ENCODE data around the gene PRPF19.

PRPF19 gene

GRCh38 chr11:60906132-60906972 lies at the start of gene PRPF19:
Gene PRPF19, minus strand, starts transcription at chr11:60906585. Its CDS starts 203 bp downstream, at chr11:60906382.
- 0 out of 2 replicates have a peak, but pooled peaks cover 4% of the 10 kb centered on the region for H3K36me3 ChIP-seq (ENCODE audit: control insufficient read depth, insufficient read depth, low read length)
- H3K4me1 ChIP-seq (ENCODE audit: control insufficient read depth, insufficient read depth, low read length): no peaks in the 10 kb centered on the region
- H3K4me3 ChIP-seq (ENCODE audit: low read length): peak within 1 kb of the TSS; percentile 86
- no peak within 1 kb of the TSS for H3K27ac ChIP-seq (ENCODE audit: low read length)
- WGBS (ENCODE audit: insufficient coverage, insufficient read length): no CpG with 5 or more reads among the region's 75 CpGs
- peak; percentile 84 for DNase-seq (ENCODE audit: low read depth, low spot score)
- H3K9me3 ChIP-seq (ENCODE audit: control insufficient read depth, insufficient read depth, low read length): no peaks in the 10 kb centered on the region
- H3K27me3 ChIP-seq (ENCODE audit: control insufficient read depth, insufficient read depth, low read length): no peaks in the 10 kb centered on the region

- WGBS (ENCODE audit: insufficient coverage, insufficient read length): no CpG with 5 or more reads among the region's 5 CpGs
- no peaks in the 10 kb centered on the region for H3K9me3 ChIP-seq (ENCODE audit: control insufficient read depth, insufficient read depth, low read length)
- no peak for DNase-seq (ENCODE audit: low read depth, low spot score)
- no peaks in the 10 kb centered on the region for H3K36me3 ChIP-seq (ENCODE audit: control insufficient read depth, insufficient read depth, low read length)
- no peaks in the 10 kb centered on the region; the same call in 1 of the 2 replicates for H3K4me1 ChIP-seq (ENCODE audit: control insufficient read depth, insufficient read depth, low read length)
- no peak overlapping the region for H3K27ac ChIP-seq (ENCODE audit: low read length)
- H3K27me3 ChIP-seq (ENCODE audit: control insufficient read depth, insufficient read depth, low read length): no peaks in the 10 kb centered on the region
- H3K4me3 ChIP-seq (ENCODE audit: low read length): no peak overlapping the region
These were observed 49.2 kb upstream of the PRPF19 start for GRCh38 chr11:60955571-60955970.

- H3K27ac ChIP-seq (ENCODE audit: low read length): no peak overlapping the region
- no peak for DNase-seq (ENCODE audit: low read depth, low spot score)
- H3K4me1 ChIP-seq (ENCODE audit: control insufficient read depth, insufficient read depth, low read length): no peaks in the 10 kb centered on the region; the same call in 1 of the 2 replicates
- no CpG with 5 or more reads among the region's 5 CpGs for WGBS (ENCODE audit: insufficient coverage, insufficient read length)
- no peaks in the 10 kb centered on the region for H3K9me3 ChIP-seq (ENCODE audit: control insufficient read depth, insufficient read depth, low read length)
- H3K36me3 ChIP-seq (ENCODE audit: control insufficient read depth, insufficient read depth, low read length): no peaks in the 10 kb centered on the region
- H3K27me3 ChIP-seq (ENCODE audit: control insufficient read depth, insufficient read depth, low read length): no peaks in the 10 kb centered on the region
- no peak overlapping the region for H3K4me3 ChIP-seq (ENCODE audit: low read length)
These were observed 48.0 kb upstream of the PRPF19 start for GRCh38 chr11:60954421-60954820.

- Histone ChIP-seq H3K36me3 (ENCODE audit: control insufficient read depth, insufficient read depth, low read length) (no peaks in the 10 kb centered on the region), H3K4me3 (ENCODE audit: low read length) (no peak overlapping the region), H3K9me3 (ENCODE audit: control insufficient read depth, insufficient read depth, low read length) (no peaks in the 10 kb centered on the region), H3K27me3 (ENCODE audit: control insufficient read depth, insufficient read depth, low read length) (no peaks in the 10 kb centered on the region), H3K27ac (ENCODE audit: low read length) (no peak overlapping the region), H3K4me1 (ENCODE audit: control insufficient read depth, insufficient read depth, low read length) (no peaks in the 10 kb centered on the region; the same call in 1 of the 2 replicates)
- DNase-seq (ENCODE audit: low read depth, low spot score): no peak
- WGBS (ENCODE audit: insufficient coverage, insufficient read length): no CpG with 5 or more reads among the region's 6 CpGs
These were observed 47.4 kb upstream of the PRPF19 start for GRCh38 chr11:60953781-60954180.

GRCh38 chr11:60952742-60953170 lies 46.4 kb upstream of the PRPF19 start:
- no peak overlapping the region for H3K4me3 ChIP-seq (ENCODE audit: low read length)
- no peaks in the 10 kb centered on the region for H3K27me3 ChIP-seq (ENCODE audit: control insufficient read depth, insufficient read depth, low read length)
- WGBS (ENCODE audit: insufficient coverage, insufficient read length): no CpG with 5 or more reads among the region's 3 CpGs
- DNase-seq (ENCODE audit: low read depth, low spot score): no peak
- no peaks in the 10 kb centered on the region for H3K9me3 ChIP-seq (ENCODE audit: control insufficient read depth, insufficient read depth, low read length)
- H3K36me3 ChIP-seq (ENCODE audit: control insufficient read depth, insufficient read depth, low read length): no peaks in the 10 kb centered on the region
- H3K4me1 ChIP-seq (ENCODE audit: control insufficient read depth, insufficient read depth, low read length): no peaks in the 10 kb centered on the region; the same call in 1 of the 2 replicates
- no peak overlapping the region for H3K27ac ChIP-seq (ENCODE audit: low read length)

GRCh38 chr11:60951904-60952741 lies 45.7 kb upstream of the PRPF19 start, which contains the start of gene SLC15A3:
Gene SLC15A3, minus strand, starts transcription at chr11:60952176. Its CDS starts 625 bp downstream, at chr11:60951551.
- WGBS (ENCODE audit: insufficient coverage, insufficient read length): no CpG with 5 or more reads among the region's 23 CpGs
- Histone ChIP-seq H3K27ac (ENCODE audit: low read length) (no peak within 1 kb of the TSS), H3K4me3 (ENCODE audit: low read length) (peak within 1 kb of the TSS; percentile 59; the same call in 1 of the 2 replicates)

GRCh38 chr11:60951606-60951903 lies 45.2 kb upstream of the PRPF19 start:
- H3K9me3 ChIP-seq (ENCODE audit: control insufficient read depth, insufficient read depth, low read length): no peaks in the 10 kb centered on the region
- no peaks in the 10 kb centered on the region for H3K36me3 ChIP-seq (ENCODE audit: control insufficient read depth, insufficient read depth, low read length)
- no peaks in the 10 kb centered on the region for H3K27me3 ChIP-seq (ENCODE audit: control insufficient read depth, insufficient read depth, low read length)
- WGBS (ENCODE audit: insufficient coverage, insufficient read length): no CpG with 5 or more reads among the region's 8 CpGs
- no peaks in the 10 kb centered on the region; the same call in 1 of the 2 replicates for H3K4me1 ChIP-seq (ENCODE audit: control insufficient read depth, insufficient read depth, low read length)
- DNase-seq (ENCODE audit: low read depth, low spot score): no peak
- no peak overlapping the region for H3K27ac ChIP-seq (ENCODE audit: low read length)
- H3K4me3 ChIP-seq (ENCODE audit: low read length): peak overlapping the region; percentile 59; the same call in 1 of the 2 replicates

More at GRCh38 chr11:60951904-60952741, 45.7 kb upstream of the PRPF19 start, which contains the start of gene SLC15A3:
- Histone ChIP-seq H3K9me3 (ENCODE audit: control insufficient read depth, insufficient read depth, low read length) (no peaks in the 10 kb centered on the region), H3K4me1 (ENCODE audit: control insufficient read depth, insufficient read depth, low read length) (no peaks in the 10 kb centered on the region; the same call in 1 of the 2 replicates), H3K27me3 (ENCODE audit: control insufficient read depth, insufficient read depth, low read length) (no peaks in the 10 kb centered on the region), H3K36me3 (ENCODE audit: control insufficient read depth, insufficient read depth, low read length) (no peaks in the 10 kb centered on the region)
- no peak for DNase-seq (ENCODE audit: low read depth, low spot score)

GRCh38 chr11:60950933-60951605 lies 44.7 kb upstream of the PRPF19 start:
- no peak overlapping the region for H3K27ac ChIP-seq (ENCODE audit: low read length)
- DNase-seq (ENCODE audit: low read depth, low spot score): no peak
- H3K4me1 ChIP-seq (ENCODE audit: control insufficient read depth, insufficient read depth, low read length): no peaks in the 10 kb centered on the region; the same call in 1 of the 2 replicates
- no peaks in the 10 kb centered on the region for H3K27me3 ChIP-seq (ENCODE audit: control insufficient read depth, insufficient read depth, low read length)
- no CpG with 5 or more reads among the region's 86 CpGs for WGBS (ENCODE audit: insufficient coverage, insufficient read length)
- no peaks in the 10 kb centered on the region for H3K9me3 ChIP-seq (ENCODE audit: control insufficient read depth, insufficient read depth, low read length)
- H3K36me3 ChIP-seq (ENCODE audit: control insufficient read depth, insufficient read depth, low read length): no peaks in the 10 kb centered on the region
- H3K4me3 ChIP-seq (ENCODE audit: low read length): peak overlapping the region; percentile 59; the same call in 1 of the 2 replicates

- no peak overlapping the region for H3K27ac ChIP-seq (ENCODE audit: low read length)
These were observed 43.6 kb upstream of the PRPF19 start for GRCh38 chr11:60950024-60950423.

GRCh38 chr11:60948250-60948649 lies 41.9 kb upstream of the PRPF19 start:
- no peaks in the 10 kb centered on the region for H3K36me3 ChIP-seq (ENCODE audit: control insufficient read depth, insufficient read depth, low read length)
- H3K4me1 ChIP-seq (ENCODE audit: control insufficient read depth, insufficient read depth, low read length): no peaks in the 10 kb centered on the region; the same call in 1 of the 2 replicates
- H3K27ac ChIP-seq (ENCODE audit: low read length): no peak overlapping the region
- no peak overlapping the region for H3K4me3 ChIP-seq (ENCODE audit: low read length)
- H3K27me3 ChIP-seq (ENCODE audit: control insufficient read depth, insufficient read depth, low read length): no peaks in the 10 kb centered on the region
- no CpG with 5 or more reads among the region's 5 CpGs for WGBS (ENCODE audit: insufficient coverage, insufficient read length)
- H3K9me3 ChIP-seq (ENCODE audit: control insufficient read depth, insufficient read depth, low read length): no peaks in the 10 kb centered on the region
- no peak for DNase-seq (ENCODE audit: low read depth, low spot score)

More at GRCh38 chr11:60950024-60950423, 43.6 kb upstream of the PRPF19 start:
- no peaks in the 10 kb centered on the region; the same call in 1 of the 2 replicates for H3K4me1 ChIP-seq (ENCODE audit: control insufficient read depth, insufficient read depth, low read length)
- no CpG with 5 or more reads among the region's 6 CpGs for WGBS (ENCODE audit: insufficient coverage, insufficient read length)
- no peaks in the 10 kb centered on the region for H3K27me3 ChIP-seq (ENCODE audit: control insufficient read depth, insufficient read depth, low read length)
- no peak for DNase-seq (ENCODE audit: low read depth, low spot score)
- H3K9me3 ChIP-seq (ENCODE audit: control insufficient read depth, insufficient read depth, low read length): no peaks in the 10 kb centered on the region
- no peaks in the 10 kb centered on the region for H3K36me3 ChIP-seq (ENCODE audit: control insufficient read depth, insufficient read depth, low read length)
- no peak overlapping the region for H3K4me3 ChIP-seq (ENCODE audit: low read length)
